Activated T-cell treated with anti-CD3 and anti-CD28 coated beads, Interleukin-2, amount 50 U/mL, for 72 hours (primary cell): ENCODE measurements around the gene PTPN2. TPM values are rescaled to one million over a fixed set of nuclear protein-coding genes. Genes with fewer than 3 reads are reported as not detected.

Source experiments
- ATAC-seq, 2 donors: fragments of 150-1000 bp; cut with Tn5 transposase; replicated peaks in 1 of 2; 2 replicates each; pipeline ENCODE4 v1.10.0; 2021; ENCODE audit warnings: moderate library complexity in 2 of 2, mild to moderate bottlenecking in 1 of 2
- DNase-seq, 2 donors: peaks; one replicate each; pipeline ENCODE4 v3.0.0; 2021 to 2022; ENCODE audit warnings: mixed read lengths in 1 of 2
- H3K27ac Mint-ChIP-seq: one replicate; pipeline ENCODE4 v1.8.0; 2022; ENCODE audit warnings: mild to moderate bottlenecking, moderate library complexity, mixed read lengths
- H3K27me3 Mint-ChIP-seq: one replicate; pipeline ENCODE4 v1.8.0; 2022; ENCODE audit warnings: low read depth, mixed read lengths
- H3K36me3 Mint-ChIP-seq, 2 donors: one replicate each; pipeline ENCODE4 v1.8.0; 2022; ENCODE audit warnings: mixed read lengths in 2 of 2, mild to moderate bottlenecking in 1 of 2; ENCODE audit not compliant: insufficient read depth in 2 of 2
- H3K4me1 Mint-ChIP-seq: one replicate; pipeline ENCODE4 v1.8.0; 2022; ENCODE audit warnings: low read depth, mixed read lengths
- H3K4me3 Mint-ChIP-seq, 2 donors: one replicate each; pipeline ENCODE4 v1.8.0; 2022; ENCODE audit warnings: mild to moderate bottlenecking in 2 of 2, mixed read lengths in 2 of 2, moderate library complexity in 2 of 2
- H3K9me3 Mint-ChIP-seq, 2 donors: one replicate each; pipeline ENCODE4 v1.8.0; 2022; ENCODE audit warnings: mixed read lengths in 2 of 2
- total RNA-seq, 2 donors: library from RNA; stranded (reverse); gene quantifications; one replicate each; pipeline ENCODE4 v1.2.3, GENCODE V29; 2022

Gene PTPN2
- total RNA-seq, 2 donors from 2014 or later = 84.9 to 86.2 TPM

DNA sequence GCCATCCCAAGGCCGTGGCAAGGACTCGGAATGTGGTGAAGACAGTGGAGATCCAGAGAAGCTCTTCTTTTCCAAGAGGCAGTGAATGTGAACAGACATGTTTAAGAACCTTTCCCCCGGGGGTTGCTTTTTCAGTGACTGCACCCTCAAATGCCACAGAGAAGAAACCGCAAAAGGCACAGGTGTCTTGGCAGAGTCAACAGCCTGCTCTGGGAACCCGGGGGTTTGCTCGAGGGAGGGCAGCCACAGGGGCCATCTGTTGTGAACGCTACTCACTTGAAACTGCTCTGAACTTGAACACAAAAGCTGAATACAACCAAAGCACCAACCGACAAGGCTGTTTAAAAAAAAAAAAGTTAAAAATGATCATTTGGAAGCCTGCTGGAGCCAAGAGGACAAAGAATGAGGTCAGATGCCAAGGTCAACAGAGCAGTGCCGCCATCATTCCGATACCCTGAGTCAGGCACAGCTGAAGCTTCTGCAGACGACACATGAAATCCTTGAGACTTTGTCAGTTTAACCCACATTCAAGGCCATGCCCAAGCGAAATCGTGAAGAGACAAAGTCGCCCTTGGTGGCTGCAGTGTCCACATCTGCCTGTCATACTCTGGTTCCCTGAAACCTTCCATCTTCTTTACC, 133.8 kb downstream of the PTPN2 start:
- no peaks in the 10 kb centered on the region for H3K9me3 Mint-ChIP-seq
- H3K27me3 Mint-ChIP-seq = no peaks in the 10 kb centered on the region
- ATAC-seq = peak; percentile 69 to 85
- peak; percentile 18 to 59 for DNase-seq
- peak overlapping the region; percentile 24 for H3K27ac Mint-ChIP-seq
- peak overlapping the region; percentile 52 to 60 for H3K4me3 Mint-ChIP-seq
- peaks cover 0 to 3% of the 10 kb centered on the region in 2 donors for H3K36me3 Mint-ChIP-seq
- H3K4me1 Mint-ChIP-seq = peaks cover 18% of the 10 kb centered on the region

DNA sequence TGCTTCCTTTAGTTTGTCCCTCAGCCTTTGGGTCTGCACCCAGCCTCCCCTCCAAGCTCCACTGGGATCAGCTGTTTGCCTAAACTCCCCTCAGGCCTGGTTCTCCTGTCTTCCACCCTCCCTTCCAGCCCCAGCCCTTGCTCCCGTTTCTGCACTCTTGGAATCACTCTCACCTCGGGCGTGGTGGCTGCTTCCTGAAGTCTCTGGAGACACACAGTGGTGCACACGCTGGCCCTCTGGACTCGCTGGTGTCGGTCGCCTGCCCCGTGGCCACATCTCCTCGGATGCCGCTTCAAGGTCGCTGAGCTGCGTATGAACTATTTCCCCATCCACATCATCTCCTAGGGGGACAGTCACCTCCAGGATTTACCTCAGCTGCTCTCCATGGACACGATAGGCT, 134.9 kb downstream of the PTPN2 start:
- Mint-ChIP-seq H3K4me1 (peaks cover 18% of the 10 kb centered on the region), H3K9me3 (no peaks in the 10 kb centered on the region), H3K4me3 (no peak overlapping the region), H3K27ac (no peak overlapping the region), H3K36me3 (peaks cover 0 to 3% of the 10 kb centered on the region in 2 donors), H3K27me3 (no peaks in the 10 kb centered on the region)
- no peak for ATAC-seq
- no peak for DNase-seq

GRCh38 chr18:12748671-12749070, 135.4 kb downstream of the PTPN2 start:
- no peaks in the 10 kb centered on the region for H3K27me3 Mint-ChIP-seq
- H3K9me3 Mint-ChIP-seq = no peaks in the 10 kb centered on the region
- H3K36me3 Mint-ChIP-seq = peaks cover 0 to 3% of the 10 kb centered on the region in 2 donors
- no peak overlapping the region for H3K27ac Mint-ChIP-seq
- H3K4me3 Mint-ChIP-seq = no peak overlapping the region
- DNase-seq (no peak), ATAC-seq (no peak)
- peaks cover 18% of the 10 kb centered on the region for H3K4me1 Mint-ChIP-seq

DNA sequence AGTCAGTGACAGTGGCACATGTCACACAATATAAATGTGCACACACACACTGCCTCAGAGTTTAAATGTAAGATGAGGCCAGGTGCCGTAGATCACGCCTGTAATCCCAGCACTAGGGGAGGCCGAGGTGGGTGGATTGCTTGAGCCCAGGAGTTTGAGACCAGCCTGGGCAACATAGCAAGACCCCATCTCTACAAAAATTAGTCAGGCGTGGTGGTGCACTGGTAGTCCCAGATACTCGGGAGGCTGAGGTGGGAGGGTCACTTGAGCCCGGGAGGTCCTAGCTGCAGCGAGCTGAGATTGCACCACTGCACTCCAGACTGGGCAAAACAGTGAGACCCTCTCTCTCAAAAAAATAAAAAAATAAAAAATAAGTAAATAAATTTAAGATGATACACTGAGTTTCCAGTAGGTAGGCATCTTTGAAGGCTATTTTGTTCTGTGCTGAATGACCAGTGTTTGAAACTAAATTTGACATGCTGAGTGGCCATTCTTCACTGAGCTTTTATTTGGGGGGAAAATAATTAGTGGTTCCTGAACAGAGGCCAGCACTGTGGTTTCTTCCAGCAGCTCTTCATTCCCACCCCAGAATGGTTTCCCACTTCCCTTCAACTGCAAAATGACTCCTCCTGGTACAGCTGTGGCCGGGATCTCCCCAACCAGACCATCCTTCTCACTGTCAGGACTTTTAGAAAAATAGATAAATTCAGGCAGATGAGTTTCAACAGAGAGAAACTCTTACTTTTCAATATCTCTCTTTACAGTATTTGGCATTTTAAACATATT, 136.3 kb downstream of the PTPN2 start:
- DNase-seq = no peak
- H3K9me3 Mint-ChIP-seq = no peaks in the 10 kb centered on the region
- H3K4me3 Mint-ChIP-seq = no peak overlapping the region
- H3K36me3 Mint-ChIP-seq = peaks cover 0 to 3% of the 10 kb centered on the region in 2 donors
- peaks cover 18% of the 10 kb centered on the region for H3K4me1 Mint-ChIP-seq
- H3K27ac Mint-ChIP-seq = no peak overlapping the region
- H3K27me3 Mint-ChIP-seq = no peaks in the 10 kb centered on the region
- no peak for ATAC-seq

- no peak for ATAC-seq
- DNase-seq = no peak
- H3K27me3 Mint-ChIP-seq = no peaks in the 10 kb centered on the region
- H3K4me3 Mint-ChIP-seq = no peak overlapping the region
- H3K36me3 Mint-ChIP-seq = peaks cover 0 to 3% of the 10 kb centered on the region in 2 donors
- peaks cover 20% of the 10 kb centered on the region for H3K4me1 Mint-ChIP-seq
- no peak overlapping the region for H3K27ac Mint-ChIP-seq
- H3K9me3 Mint-ChIP-seq = no peaks in the 10 kb centered on the region
Measured at GRCh38 chr18:12745095-12745795, 138.8 kb downstream of the PTPN2 start.

- no peak for DNase-seq
- Mint-ChIP-seq H3K36me3 (no peaks in the 10 kb centered on the region), H3K4me3 (no peak overlapping the region), H3K27ac (no peak overlapping the region), H3K4me1 (peaks cover 9% of the 10 kb centered on the region), H3K27me3 (no peaks in the 10 kb centered on the region), H3K9me3 (no peaks in the 10 kb centered on the region)
- ATAC-seq = peak; percentile 56 to 58
Measured at GRCh38 chr18:12744103-12744502, 139.9 kb downstream of the PTPN2 start.

- Mint-ChIP-seq H3K36me3 (no peaks in the 10 kb centered on the region), H3K4me3 (no peak overlapping the region), H3K9me3 (no peaks in the 10 kb centered on the region), H3K27me3 (no peaks in the 10 kb centered on the region), H3K27ac (no peak overlapping the region), H3K4me1 (peaks cover 9% of the 10 kb centered on the region)
- ATAC-seq = no peak
- no peak for DNase-seq
Measured at GRCh38 chr18:12742453-12742852, 141.6 kb downstream of the PTPN2 start.

Other genes starting within 250 kb of the PTPN2 start
- 1 to 10 TPM; 5.7 to 7.4 TPM for gene SPIRE1, start 226.1 kb downstream of the PTPN2 start, total RNA-seq
- gene CEP76, start 181.5 kb downstream of the PTPN2 start, total RNA-seq = 10 to 100 TPM; 15.5 to 16.0 TPM
- gene PSMG2, start 181.2 kb downstream of the PTPN2 start, total RNA-seq = 100 to 1,000 TPM; 142 to 158 TPM
- 10 to 100 TPM; 77.8 to 94.5 TPM for gene SEH1L, start 63.8 kb upstream of the PTPN2 start, total RNA-seq
- 10 to 100 TPM; 35.2 to 36.6 TPM for gene CEP192, start 107.1 kb upstream of the PTPN2 start, total RNA-seq